HG03442 (cell line): ENCODE measurements around the gene SCD5.

Source experiments
- ATAC-seq: cut with Tn5 transposase; IDR thresholded peaks from one replicate; pipeline ENCODE4 v1.9.1; 2021; ENCODE audit warnings: mild to moderate bottlenecking, moderate library complexity; ENCODE audit not compliant: unreplicated experiment

The SCD5 gene

DNA sequence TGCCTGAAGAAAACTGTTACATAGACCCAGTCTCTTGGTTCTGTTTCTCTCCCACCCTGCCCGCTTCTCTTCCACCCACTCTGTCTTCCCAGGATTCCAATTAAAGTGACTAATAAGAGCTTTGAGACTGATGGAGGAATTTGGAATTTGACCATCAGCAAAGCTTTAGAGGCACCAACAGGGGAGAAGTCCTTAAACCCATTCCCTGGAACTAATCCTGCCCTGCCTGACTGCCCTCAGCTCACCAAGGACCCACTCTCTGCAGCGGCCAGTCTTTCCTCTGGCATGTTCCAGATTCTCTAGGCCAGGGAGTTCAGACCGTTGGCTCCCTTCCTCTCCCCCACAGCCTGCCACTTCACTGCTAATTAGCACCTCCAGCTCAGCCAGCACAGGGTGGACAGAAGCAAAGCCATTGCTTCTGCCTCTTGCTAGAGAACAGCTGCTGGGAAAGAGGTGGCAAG, 23.9 kb downstream of the SCD5 start:
- no peak for ATAC-seq

DNA sequence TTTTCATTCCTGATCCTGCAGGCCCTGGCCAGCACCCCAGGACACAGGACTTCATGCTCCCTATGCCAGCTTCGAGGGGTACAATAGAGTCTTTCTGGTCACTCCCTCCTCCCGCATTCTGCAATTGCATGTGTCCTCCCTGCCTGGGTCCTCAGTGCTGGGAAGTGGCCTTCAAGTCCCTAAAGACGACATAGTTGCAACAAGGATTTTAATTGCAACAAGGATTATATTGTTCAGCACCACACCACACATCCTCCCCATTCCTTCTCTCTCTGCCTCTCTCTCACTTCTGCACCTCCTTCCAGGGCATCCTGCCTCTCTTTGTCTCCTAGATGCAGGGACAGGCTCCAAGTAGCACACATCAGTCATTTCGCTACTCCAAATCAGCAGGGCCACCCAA, 25.5 kb downstream of the SCD5 start:
- ATAC-seq, result no peak

DNA sequence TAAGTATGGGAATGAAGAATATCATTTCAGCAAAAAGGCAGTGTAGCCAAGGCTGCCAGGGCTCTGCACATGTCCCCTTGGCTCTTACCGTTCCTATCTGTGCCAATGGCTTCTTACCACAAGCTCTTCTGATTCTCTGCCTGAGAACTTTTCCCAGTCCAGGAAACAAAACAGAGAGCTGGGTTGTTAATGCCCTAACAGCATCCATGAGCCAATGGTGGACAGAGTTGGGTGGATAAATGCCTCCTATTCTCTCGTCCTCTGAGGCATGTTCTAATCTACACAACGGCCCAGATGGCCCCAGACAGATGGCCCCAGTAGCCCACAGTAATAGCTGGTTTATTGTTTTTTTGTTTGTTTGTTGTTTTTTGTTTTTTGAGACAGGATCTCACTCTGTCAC, 28.0 kb downstream of the SCD5 start:
- no peak for ATAC-seq

DNA sequence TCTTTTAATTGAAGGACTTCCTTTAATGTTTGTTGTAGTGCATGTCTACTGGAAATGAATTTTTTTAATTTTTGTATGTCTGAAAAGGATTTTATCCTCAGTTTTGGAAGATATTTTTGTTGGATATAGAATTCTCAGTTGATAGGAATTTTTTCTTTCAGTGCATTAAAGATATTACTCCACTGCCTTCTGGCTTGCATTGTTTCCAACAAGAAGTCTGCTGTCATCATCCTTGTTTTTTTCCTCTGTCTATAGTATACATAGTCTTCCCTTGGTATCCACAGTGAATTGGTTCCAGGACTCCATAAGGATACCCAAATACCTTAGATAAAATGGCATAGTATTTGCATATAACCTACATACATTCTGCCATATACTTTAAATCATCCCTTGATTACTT, 33.5 kb downstream of the SCD5 start:
- no peak for ATAC-seq

DNA sequence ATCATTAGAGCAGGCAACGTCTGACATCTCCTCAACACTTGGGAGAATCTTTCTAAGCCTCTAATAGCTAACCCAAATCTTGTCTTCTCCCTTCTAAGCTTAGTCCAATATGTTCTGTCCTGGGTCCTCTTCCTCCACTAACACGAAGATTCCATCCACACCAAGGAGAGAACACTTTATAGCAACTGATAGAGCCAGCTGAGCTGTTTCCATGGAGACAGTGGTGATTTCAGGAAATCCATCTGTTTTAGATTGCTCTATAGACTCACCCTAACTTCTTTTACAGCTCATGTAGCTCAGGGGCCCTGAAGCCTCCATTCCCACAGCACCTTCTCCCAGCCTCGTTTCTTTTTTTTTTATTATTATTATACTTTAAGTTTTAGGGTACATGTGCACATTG, 37.4 kb downstream of the SCD5 start:
- ATAC-seq, result no peak

DNA sequence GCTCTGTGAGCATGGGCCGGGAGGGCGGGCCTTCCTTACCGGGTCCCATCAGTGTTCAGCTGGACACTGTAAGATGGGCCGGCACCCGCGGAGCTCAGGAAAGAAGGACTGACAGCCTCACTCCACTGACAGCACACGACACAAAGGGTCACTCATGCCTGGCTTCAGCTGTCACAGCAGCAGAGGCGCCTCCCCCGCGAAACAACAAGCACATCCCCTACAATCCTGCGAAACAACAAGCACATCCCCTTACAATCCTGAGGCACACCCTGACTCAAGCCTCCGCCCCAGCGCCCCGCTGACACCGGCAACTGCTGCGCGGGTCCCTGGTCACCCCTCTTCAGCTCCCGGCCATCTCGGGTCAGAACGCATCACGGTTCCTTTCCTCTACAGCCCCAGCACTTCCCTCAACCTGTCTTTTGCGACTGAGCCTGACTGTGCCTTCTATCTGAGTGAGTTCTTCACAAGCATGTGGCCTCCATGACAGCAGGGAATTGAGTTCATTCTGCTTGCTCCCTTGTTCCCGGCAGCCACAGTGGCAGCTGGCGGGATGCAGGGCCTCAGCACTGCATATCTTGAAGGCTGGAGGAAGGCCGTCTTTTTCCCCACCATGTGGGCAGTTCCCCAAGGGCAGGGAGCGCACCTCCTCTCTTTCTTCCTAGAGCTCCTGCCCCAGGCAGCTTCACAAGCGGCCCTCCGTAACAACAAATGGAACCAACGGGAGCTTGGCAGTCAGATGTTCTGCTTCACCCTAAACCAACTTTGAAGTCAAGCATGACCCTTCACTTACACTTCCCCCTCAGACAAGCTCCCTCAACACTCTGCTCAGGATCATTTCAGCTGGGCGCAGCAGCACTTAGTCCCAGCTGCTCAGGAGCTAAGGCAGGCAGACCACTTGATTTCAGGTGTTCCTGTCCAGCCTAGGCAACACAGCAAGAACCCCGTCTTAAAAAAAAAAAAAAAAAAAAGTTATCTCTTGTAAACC, 39.6 kb downstream of the SCD5 start:
- ATAC-seq, result no peak

DNA sequence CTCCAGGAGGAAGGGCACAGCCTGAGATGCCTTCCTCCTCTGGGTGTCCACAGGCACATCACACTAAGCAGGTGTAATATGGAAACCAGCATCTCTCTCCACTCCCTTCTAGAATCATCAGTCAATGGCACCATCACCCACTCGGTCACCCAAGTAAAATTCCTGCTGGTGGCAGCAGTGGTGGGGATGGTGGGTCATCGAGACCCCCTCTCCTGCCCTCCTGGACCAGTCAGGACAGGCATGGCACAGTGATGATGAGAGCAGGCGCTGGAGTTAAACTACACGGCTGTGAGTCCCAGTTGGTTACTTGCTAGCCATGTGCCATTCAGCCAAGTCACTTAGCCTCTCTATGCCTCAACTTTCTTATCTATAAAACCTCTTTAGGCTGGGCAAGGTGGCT, 42.5 kb downstream of the SCD5 start:
- no peak for ATAC-seq

DNA sequence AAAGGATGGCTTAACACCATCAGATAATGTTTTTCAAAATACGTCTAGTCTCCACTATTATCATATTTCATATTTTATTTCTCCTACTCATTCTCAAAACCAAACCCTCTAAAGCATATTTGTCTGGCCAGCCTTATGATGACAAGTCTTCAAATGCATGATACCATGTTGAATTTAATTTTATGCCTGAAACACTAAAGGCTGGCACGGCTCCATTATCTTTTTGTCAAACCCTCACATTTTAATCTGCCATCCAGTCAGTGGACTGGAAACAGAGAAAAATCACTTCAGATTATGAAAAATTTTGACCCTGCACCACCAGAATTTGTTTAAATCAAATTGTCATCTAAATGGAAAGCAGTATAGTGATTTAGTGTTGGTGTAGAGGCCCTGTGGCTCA, 42.9 kb downstream of the SCD5 start:
- no peak for ATAC-seq

DNA sequence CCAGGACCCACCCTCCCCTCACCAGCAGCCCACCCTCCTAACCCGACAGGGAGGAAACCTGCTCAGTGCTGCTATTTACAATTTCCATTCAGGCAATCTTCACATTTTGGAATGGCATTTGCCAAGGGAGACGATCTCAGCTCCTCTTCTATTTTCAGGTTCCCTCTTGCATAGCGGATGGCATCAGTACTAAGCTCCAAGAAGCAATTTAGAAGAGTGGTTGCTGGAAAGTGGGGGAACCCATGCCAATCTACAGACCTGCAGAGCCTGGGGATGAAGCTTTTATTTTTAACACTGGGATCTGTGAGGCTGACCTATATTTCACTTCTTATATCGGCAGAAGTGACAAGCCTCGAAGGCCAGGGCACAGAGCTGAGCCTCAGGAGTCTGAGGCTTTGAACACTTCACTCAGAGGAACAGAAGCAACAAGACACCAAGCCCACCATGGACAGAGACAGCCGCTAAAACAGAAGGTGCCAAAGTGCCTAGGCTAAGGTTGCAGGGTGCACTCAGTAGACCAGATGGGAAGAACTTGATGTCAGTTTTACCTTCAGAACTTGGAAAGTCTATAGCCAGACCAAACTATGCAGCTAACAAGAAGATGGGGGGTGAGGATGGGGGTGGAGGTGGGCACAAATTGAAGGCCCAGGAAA, 44.0 kb downstream of the SCD5 start:
- no peak for ATAC-seq

DNA sequence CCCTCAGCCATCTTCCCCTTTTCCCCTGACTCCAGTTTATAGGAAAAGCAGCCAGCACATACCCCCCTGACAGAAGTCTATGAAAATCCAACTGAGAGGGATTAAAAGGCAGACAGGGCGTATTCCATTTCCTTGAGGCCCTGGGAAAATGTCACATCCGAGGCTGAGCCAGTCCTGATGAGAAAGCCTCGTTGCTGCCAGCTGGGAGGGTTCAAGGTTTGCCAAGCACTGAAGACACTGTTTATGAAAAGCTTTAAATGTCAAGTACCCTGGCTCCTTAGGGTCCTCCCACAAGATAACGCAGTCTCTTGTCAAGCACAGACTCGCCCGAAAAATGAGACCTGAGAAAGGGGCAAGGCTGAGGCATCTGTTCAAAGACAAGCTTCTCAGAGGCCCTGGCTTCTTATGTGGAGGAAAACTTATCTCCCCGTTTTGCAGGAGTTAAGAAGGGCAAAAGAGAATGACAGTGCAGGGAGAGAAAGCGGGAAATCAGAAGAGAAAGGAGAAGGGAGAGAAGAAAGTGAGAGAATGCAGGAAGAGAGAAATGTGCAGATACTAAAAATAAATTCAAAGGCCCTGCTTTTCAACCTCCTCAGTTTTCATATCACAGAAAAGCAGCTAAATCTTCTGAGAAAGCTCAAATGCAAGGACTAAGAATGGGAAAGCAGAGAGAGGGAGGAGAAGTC, 44.7 kb downstream of the SCD5 start:
- no peak for ATAC-seq

DNA sequence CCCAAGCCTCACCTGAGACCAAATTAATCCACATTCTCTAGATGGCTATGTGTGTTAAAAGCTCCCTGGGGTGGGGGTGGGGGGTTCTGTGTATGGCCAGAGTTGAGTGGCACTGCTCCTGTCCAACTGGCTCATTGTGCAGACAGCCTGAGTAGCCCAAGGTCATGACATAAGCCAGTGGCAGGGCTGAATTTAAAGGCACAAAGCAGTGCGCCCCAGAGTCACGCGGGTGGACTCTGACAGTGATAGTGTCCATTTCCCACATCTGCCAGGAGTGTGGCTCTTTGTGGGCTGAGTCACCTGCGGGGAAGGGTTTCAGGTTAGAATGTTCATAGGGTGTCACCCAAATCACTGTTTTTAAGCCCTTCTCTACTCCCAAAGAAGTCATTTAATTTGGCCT, 45.4 kb downstream of the SCD5 start:
- no peak for ATAC-seq

DNA sequence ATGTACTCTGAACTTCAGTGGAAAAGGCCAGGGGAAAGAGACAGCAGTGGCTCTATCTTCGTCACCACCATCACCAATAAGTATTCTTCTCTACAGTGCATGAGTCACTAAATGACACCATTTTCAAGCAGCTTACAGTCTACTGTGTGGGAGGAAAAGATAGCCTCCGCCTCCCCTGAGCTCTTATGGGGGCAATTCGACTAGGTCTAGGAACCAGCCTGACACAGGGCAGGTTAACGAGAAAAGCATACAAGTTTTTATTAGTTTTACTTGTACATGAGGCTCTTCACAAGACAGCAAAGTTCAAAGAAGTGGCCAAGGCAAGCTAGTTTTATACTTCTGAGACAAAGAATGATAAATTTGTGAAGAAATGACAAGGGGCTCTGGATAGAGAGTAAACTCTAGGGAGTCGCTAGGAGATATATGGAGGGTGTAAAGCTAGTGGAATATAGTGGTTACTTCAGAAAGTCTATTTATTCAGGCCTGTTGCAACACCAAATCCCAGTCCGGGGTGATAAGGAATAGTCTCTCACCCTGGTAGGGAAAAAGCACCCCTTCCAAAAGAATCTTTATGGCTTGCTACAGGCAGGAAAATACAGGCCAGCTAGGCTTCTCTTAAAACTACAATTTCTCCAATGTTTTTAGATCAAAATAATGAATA, 49.7 kb downstream of the SCD5 start:
- ATAC-seq, result no peak

DNA sequence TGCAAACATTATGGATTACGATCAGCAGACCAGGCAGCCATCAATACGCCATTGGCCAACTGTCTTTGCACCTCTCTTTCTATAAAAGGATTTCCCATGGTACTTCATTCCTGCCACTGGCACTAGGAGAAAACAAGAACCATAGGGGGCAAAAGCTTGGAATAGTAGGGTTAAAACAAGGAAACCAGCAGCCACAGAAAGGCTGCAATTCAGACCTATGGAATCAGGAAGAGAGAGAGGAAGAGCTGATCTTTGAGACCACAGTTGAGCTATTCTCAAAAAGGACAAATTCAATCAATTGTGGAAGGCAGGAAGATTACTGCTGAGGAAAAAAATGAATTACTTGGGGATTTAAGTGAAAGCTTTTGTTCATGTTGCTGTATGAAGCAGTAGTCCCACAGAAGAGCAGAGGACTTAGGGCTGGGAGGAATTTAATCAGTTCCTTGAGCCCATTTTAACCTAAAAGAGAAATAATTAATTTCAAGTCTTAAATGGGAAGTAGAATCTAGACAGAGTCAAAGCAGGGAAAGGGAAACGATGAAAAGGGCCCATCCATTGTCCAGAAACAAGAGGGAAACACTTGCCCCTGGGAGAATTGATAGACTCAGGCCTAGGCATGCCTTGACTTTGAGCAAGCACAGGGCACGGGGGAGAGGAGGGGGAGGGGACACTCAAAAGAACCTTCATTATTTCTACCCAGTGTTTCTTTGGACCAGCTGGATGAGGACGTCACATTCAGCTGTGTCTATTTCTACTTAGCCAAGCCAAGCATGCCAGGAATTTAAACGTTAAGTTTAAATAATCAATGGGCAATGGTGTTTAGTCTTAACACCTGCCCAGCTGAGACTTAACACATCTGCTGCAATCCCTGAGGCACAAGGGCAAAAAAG, 50.7 kb downstream of the SCD5 start:
- no peak for ATAC-seq

DNA sequence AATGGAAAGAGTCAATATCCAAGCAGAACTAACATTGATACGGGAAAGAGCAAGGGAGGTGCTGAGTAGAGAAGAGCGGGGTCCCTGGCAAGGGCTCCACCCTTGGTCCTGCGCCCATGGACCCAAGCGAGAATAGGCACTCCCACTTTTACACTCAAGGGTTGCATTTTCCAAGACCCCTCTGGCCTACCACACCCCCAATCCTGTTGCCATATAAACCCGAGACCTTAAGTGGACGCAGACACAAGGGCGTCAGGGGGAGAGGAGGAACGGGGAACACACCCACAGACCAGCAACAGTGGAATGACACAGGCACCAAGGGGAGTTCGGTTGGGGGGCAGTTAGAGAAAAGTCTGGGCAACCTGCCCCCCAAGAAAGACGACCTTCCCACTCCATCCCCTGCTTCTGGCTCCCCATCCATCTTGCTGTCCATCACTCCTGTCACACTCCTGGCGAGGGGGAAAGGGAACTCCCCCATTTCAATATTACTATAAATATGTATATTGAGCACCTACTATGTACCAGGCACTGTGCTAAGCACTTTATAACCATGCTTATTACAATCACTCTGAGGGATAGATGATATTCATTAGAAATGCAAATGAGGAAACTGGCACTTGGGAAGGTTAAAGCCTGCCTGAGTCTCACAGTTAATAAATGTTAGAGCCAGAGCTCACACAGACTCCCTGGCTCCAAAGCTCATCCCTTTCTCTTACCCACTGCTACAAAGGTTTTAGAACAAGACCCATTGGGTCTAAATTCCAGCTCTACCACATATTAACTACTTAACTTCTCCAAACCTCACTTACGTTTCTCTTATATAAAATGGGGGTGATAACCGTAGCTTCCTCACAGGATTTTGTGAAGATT, 51.7 kb downstream of the SCD5 start:
- ATAC-seq, result no peak

DNA sequence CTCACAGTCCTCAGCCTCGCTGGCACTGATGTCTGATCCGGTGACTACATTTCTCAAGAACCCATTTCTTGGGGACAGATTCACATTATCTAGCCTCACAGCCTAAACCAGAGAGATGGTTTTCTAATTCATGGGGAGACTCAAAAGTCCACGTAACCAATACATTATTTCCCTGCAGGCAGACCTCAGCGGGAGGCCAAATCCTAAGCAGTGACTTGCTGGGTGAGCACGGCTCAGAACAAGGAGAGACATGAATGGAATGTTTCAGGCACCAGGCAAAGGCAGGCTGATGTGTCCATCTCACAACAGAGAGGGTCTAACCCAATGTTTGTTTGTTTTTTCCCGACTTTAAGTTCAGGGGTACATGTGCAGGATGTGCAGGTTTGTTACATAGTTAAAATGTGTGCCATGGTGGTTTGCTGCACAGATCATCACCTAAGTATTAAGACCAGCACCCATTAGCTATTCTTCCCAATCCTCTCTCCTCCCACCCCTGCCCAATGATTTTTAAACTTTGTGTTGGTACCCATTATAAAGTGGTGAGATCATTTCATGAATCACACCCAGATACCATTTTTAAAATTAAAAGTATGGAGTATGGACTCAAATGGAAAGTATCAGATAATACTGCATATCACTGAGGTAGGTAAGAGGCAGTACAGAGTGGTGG, 53.3 kb downstream of the SCD5 start:
- no peak for ATAC-seq

DNA sequence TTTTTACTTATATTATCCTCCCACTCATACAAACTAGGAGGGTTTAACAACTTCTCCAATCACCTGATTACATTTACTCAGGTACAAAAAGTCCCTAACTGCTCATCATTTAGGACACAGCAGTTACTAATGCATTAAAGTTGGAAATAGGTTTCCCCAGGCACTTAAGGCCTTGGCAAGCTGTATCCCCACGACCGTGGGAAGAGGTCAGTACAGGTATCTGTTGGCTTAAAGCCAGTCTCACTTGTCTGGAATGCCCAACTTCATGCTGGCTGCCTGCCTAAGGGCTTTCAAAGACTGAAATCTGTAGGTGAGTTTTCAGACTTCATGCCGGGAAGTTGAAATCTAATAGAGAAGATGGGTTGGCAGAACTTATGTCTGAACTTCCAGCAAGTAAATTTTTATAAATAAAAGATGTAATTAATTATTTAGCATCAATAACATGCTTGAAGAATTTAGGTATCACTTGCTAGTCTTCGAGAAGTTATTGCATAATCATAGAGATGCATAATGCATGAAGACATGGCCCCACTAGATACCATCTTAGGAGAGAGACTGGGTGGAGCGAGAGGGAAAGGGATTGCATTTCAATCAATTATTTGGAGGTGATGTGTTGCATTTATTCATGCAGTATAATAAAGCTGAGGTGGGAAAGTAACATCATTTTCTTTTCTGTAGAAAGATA, 54.2 kb downstream of the SCD5 start:
- ATAC-seq, result no peak

DNA sequence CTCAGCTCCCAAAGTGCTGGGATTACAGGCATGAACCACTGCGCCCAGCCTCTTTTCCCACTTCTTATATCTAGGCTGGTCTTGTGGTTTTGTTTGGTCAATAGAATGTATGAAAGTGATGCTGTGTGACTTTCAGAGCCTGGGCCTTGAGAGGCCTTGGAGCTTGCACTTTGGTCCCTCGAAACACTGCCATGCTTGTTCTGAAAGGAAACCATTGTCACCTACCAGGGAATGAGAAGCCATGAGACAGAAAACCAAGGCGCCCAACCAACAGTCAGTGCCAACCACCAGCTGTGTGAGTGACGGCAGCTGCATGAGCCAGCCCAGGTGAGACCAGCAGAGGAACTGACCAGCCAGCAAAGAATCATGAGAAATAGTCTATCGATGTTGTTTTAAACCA, 57.4 kb downstream of the SCD5 start:
- no peak for ATAC-seq
